GM23338 (cell line): ENCODE results near the gene VILL. TPM values are rescaled to one million over a fixed set of nuclear protein-coding genes. Genes with fewer than 3 reads are reported as not detected.

Experiments
- ATAC-seq: fragments of 200-7000 bp; cut with Tn5 transposase; 3 replicates; pipeline ENCODE4 v1.9.1; 2020
- DNase-seq: peaks from one replicate; pipeline ENCODE4 v3.0.0-alpha.2; 2015; ENCODE audit warnings: low spot score
- H2AFZ ChIP-seq: fragments of 200-600 bp; sonication (generic); 2 replicates; pipeline ENCODE4 v1.8.0; 2016; ENCODE audit warnings: antibody characterized with exemption, mild to moderate bottlenecking, moderate library complexity
- H3F3A ChIP-seq: fragments of 200-600 bp; sonication (generic); replicated peaks from 2 replicates; pipeline ENCODE4 v1.8.0; 2017; ENCODE audit warnings: antibody characterized with exemption, mixed run types, low read depth
- H3K27ac ChIP-seq: fragments of 200-600 bp; sonication (generic); 2 replicates; pipeline ENCODE4 v1.6.1; 2016; ENCODE audit warnings: low read depth
- H3K27me3 ChIP-seq: fragments of 200-600 bp; sonication (generic); 2 replicates; pipeline ENCODE4 v1.8.0; 2016; ENCODE audit warnings: mild to moderate bottlenecking, mixed run types, moderate library complexity; ENCODE audit not compliant: insufficient read depth
- H3K36me3 ChIP-seq: fragments of 200-600 bp; sonication (generic); 2 replicates; pipeline ENCODE4 v1.8.0; 2016; ENCODE audit warnings: mild to moderate bottlenecking; ENCODE audit not compliant: insufficient read depth
- H3K4me1 ChIP-seq: fragments of 200-600 bp; sonication (generic); 2 replicates; pipeline ENCODE4 v1.8.0; 2016; ENCODE audit warnings: mild to moderate bottlenecking, moderate library complexity; ENCODE audit not compliant: insufficient read depth
- H3K4me2 ChIP-seq: fragments of 200-600 bp; sonication (generic); 2 replicates; pipeline ENCODE4 v1.7.1; 2017; ENCODE audit warnings: mixed run types
- H3K4me3 ChIP-seq: fragments of 200-600 bp; sonication (generic); 2 replicates; pipeline ENCODE4 v1.6.1; 2016; ENCODE audit warnings: mixed run types
- H3K79me2 ChIP-seq: fragments of 200-600 bp; sonication (generic); replicated peaks from 2 replicates; pipeline ENCODE4 v1.8.0; 2017; ENCODE audit warnings: mild to moderate bottlenecking; ENCODE audit not compliant: insufficient read depth
- H3K9me2 ChIP-seq: fragments of 200-600 bp; sonication (generic); 2 replicates; pipeline ENCODE4 v1.8.0; 2017; ENCODE audit not compliant: insufficient read depth
- H4K20me1 ChIP-seq: fragments of 200-600 bp; sonication (generic); replicated peaks from 2 replicates; pipeline ENCODE4 v1.8.0; 2017; ENCODE audit warnings: mild to moderate bottlenecking; ENCODE audit not compliant: insufficient read depth
- H3K27ac Mint-ChIP-seq: 2 replicates; pipeline ENCODE4 v1.8.0; 2020; ENCODE audit warnings: inconsistent platforms, mild to moderate bottlenecking, moderate library complexity, mixed read lengths
- H3K27me3 Mint-ChIP-seq: 3 replicates; pipeline ENCODE4 v1.8.0; 2022; ENCODE audit warnings: low read depth, mild to moderate bottlenecking, moderate library complexity, mixed read lengths, inconsistent platforms; ENCODE audit not compliant: insufficient read depth, poor library complexity
- H3K36me3 Mint-ChIP-seq: 3 replicates; pipeline ENCODE4 v1.8.0; 2021; ENCODE audit warnings: low read depth, mild to moderate bottlenecking, inconsistent platforms, moderate library complexity, mixed read lengths
- H3K4me1 Mint-ChIP-seq: 3 replicates; pipeline ENCODE4 v1.8.0; 2020; ENCODE audit warnings: mild to moderate bottlenecking, inconsistent platforms, mixed read lengths
- H3K4me3 Mint-ChIP-seq: 3 replicates; pipeline ENCODE4 v1.8.0; 2021; ENCODE audit warnings: moderate library complexity, mild to moderate bottlenecking, inconsistent platforms, mixed read lengths
- H3K9me3 Mint-ChIP-seq: 3 replicates; pipeline ENCODE4 v1.8.0; 2020; ENCODE audit warnings: moderate library complexity, mild to moderate bottlenecking, inconsistent platforms, mixed read lengths
- CREB1 ChIP-seq: fragments of 250-450 bp; sonication (Bioruptor Pico); IDR thresholded peaks from 2 replicates; pipeline ENCODE4 v1.5.0; 2020; ENCODE audit warnings: low read depth, mild to moderate bottlenecking, moderate library complexity
- EZH2 ChIP-seq: fragments of 200-600 bp; sonication (generic); IDR thresholded peaks from one replicate; pipeline ENCODE4 v1.8.0; 2017; ENCODE audit warnings: antibody characterized with exemption, mild to moderate bottlenecking, low read depth; ENCODE audit not compliant: unreplicated experiment
- EZH2phosphoT487 ChIP-seq: fragments of 200-600 bp; sonication (generic); IDR thresholded peaks from one replicate; pipeline ENCODE4 v1.8.1; 2018; ENCODE audit warnings: antibody characterized with exemption; ENCODE audit not compliant: unreplicated experiment
- JUNB ChIP-seq: IDR thresholded peaks from one replicate; pipeline ENCODE4 v1.6.1; 2016; ENCODE audit warnings: antibody characterized with exemption; ENCODE audit not compliant: unreplicated experiment
- NANOG ChIP-seq: IDR thresholded peaks from 2 replicates; pipeline ENCODE4 v1.6.1; 2016; ENCODE audit warnings: antibody characterized with exemption, borderline replicate concordance
- POLR2AphosphoS5 ChIP-seq: IDR thresholded peaks from 2 replicates; pipeline ENCODE4 v1.6.1; 2016; ENCODE audit warnings: antibody characterized with exemption, low read depth
- STAT1 ChIP-seq: IDR thresholded peaks from one replicate; pipeline ENCODE4 v1.6.1; 2016; ENCODE audit warnings: antibody characterized with exemption; ENCODE audit not compliant: unreplicated experiment
- ZNF114 ChIP-seq: fragments of 250-450 bp; sonication (Bioruptor Pico); IDR thresholded peaks from 2 replicates; pipeline ENCODE4 v1.5.0; 2020; ENCODE audit warnings: mild to moderate bottlenecking, moderate library complexity
- ZNF331 ChIP-seq: fragments of 250-450 bp; sonication (Bioruptor Pico); IDR thresholded peaks from 2 replicates; pipeline ENCODE4 v1.5.0; 2020; ENCODE audit warnings: low read depth, mild to moderate bottlenecking, moderate library complexity
- polyA plus RNA-seq: library from polyadenylated mRNA; unstranded; fragments of >200 nt; fragmentation: Nextera tagmentation; extraction: Ambion mirVana; gene quantifications from 2 replicates; pipeline ENCODE4 v1.2.1, GENCODE V29; 2016
- total RNA-seq: library from RNA; depleted of rRNA; stranded (reverse); fragments of >200 nt; shearing (Covaris generic); gene quantifications from 2 replicates; pipeline ENCODE4 v1.2.3, GENCODE V29; 2014
- TF ChIP-seq, protein P1 (sequence below): fragments of 250-450 bp; sonication (Bioruptor Pico); IDR thresholded peaks from 2 replicates; pipeline ENCODE4 v1.5.0; 2020; ENCODE audit warnings: mild to moderate bottlenecking, moderate library complexity
- TF ChIP-seq, protein P2 (sequence below): IDR thresholded peaks from 2 replicates; pipeline ENCODE4 v1.6.1; 2016; ENCODE audit warnings: antibody characterized with exemption
- TF ChIP-seq, protein P3 (sequence below): IDR thresholded peaks from one replicate; pipeline ENCODE4 v1.6.1; 2018; ENCODE audit warnings: antibody characterized with exemption; ENCODE audit not compliant: unreplicated experiment
- TF ChIP-seq, protein P4 (sequence below), 2 experiments: fragments of 200-600 bp in 1 of 2; sonication (generic) in 1 of 2; conservative IDR thresholded peaks; 2 replicates each; pipeline versions ENCODE4 v1.5.1 to v1.6.1; 2016 to 2017; ENCODE audit warnings: antibody characterized with exemption in 2 of 2, low read depth in 2 of 2, mild to moderate bottlenecking in 2 of 2, moderate library complexity in 1 of 2

VILL gene
- total and polyA plus RNA-seq, 2 experiments from 2014 or later, result 2.7 to 9.8 TPM

DNA sequence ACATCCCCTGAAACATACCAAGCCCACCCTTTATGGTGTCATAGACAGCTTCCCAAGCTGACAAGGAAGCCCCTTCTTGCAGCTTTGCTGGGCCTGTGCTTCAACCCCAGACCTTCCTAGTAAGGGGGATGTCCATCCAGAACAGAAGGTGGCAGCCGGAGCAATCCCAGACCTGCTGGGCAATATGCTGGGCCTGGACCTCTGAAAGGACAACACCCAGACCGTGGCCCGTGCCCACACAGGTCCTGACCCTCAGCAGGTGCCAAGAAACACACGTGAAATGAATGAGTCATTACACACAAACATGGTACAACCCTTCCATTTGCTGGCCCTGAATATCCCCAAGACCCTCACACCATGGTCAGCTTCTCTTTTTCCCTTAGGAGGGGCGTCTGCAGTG lies 19.8 kb upstream of the VILL start:
- Histone ChIP-seq H4K20me1 (no peaks in the 10 kb centered on the region), H3K4me2 (no peak overlapping the region), H3K27me3 (no peaks in the 10 kb centered on the region), H3K27ac (no peak overlapping the region), H3K9me2 (no peaks in the 10 kb centered on the region), H2AFZ (no peak overlapping the region), H3K79me2 (no peaks in the 10 kb centered on the region), H3F3A (no peaks in the 10 kb centered on the region), H3K4me3 (no peak overlapping the region), H3K36me3 (peaks cover 4% of the 10 kb centered on the region; the same call in 1 of the 2 replicates), H3K4me1 (0 out of 2 replicates have a peak, but pooled peaks cover 10% of the 10 kb centered on the region)
- Mint-ChIP-seq H3K36me3 (peaks cover 9% of the 10 kb centered on the region), H3K4me3 (no peak overlapping the region), H3K4me1 (peaks cover 33% of the 10 kb centered on the region), H3K9me3 (no peaks in the 10 kb centered on the region), H3K27ac (no peak overlapping the region), H3K27me3 (peaks cover 2% of the 10 kb centered on the region)
- TF ChIP-seq, protein P1, sequence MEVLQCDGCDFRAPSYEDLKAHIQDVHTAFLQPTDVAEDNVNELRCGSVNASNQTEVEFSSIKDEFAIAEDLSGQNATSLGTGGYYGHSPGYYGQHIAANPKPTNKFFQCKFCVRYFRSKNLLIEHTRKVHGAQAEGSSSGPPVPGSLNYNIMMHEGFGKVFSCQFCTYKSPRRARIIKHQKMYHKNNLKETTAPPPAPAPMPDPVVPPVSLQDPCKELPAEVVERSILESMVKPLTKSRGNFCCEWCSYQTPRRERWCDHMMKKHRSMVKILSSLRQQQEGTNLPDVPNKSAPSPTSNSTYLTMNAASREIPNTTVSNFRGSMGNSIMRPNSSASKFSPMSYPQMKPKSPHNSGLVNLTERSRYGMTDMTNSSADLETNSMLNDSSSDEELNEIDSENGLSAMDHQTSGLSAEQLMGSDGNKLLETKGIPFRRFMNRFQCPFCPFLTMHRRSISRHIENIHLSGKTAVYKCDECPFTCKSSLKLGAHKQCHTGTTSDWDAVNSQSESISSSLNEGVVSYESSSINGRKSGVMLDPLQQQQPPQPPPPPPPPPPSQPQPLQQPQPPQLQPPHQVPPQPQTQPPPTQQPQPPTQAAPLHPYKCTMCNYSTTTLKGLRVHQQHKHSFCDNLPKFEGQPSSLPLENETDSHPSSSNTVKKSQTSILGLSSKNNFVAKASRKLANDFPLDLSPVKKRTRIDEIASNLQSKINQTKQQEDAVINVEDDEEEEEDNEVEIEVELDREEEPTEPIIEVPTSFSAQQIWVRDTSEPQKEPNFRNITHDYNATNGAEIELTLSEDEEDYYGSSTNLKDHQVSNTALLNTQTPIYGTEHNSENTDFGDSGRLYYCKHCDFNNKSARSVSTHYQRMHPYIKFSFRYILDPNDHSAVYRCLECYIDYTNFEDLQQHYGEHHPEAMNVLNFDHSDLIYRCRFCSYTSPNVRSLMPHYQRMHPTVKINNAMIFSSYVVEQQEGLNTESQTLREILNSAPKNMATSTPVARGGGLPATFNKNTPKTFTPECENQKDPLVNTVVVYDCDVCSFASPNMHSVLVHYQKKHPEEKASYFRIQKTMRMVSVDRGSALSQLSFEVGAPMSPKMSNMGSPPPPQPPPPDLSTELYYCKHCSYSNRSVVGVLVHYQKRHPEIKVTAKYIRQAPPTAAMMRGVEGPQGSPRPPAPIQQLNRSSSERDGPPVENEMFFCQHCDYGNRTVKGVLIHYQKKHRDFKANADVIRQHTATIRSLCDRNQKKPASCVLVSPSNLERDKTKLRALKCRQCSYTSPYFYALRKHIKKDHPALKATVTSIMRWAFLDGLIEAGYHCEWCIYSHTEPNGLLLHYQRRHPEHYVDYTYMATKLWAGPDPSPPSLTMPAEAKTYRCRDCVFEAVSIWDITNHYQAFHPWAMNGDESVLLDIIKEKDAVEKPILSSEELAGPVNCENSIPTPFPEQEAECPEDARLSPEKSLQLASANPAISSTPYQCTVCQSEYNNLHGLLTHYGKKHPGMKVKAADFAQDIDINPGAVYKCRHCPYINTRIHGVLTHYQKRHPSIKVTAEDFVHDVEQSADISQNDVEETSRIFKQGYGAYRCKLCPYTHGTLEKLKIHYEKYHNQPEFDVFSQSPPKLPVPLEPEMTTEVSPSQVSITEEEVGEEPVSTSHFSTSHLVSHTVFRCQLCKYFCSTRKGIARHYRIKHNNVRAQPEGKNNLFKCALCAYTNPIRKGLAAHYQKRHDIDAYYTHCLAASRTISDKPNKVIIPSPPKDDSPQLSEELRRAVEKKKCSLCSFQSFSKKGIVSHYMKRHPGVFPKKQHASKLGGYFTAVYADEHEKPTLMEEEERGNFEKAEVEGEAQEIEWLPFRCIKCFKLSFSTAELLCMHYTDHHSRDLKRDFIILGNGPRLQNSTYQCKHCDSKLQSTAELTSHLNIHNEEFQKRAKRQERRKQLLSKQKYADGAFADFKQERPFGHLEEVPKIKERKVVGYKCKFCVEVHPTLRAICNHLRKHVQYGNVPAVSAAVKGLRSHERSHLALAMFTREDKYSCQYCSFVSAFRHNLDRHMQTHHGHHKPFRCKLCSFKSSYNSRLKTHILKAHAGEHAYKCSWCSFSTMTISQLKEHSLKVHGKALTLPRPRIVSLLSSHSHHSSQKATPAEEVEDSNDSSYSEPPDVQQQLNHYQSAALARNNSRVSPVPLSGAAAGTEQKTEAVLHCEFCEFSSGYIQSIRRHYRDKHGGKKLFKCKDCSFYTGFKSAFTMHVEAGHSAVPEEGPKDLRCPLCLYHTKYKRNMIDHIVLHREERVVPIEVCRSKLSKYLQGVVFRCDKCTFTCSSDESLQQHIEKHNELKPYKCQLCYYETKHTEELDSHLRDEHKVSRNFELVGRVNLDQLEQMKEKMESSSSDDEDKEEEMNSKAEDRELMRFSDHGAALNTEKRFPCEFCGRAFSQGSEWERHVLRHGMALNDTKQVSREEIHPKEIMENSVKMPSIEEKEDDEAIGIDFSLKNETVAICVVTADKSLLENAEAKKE (CRISPR knock-in tag), result no peak
- no peak for TF ChIP-seq ZNF114 (CRISPR knock-in tag)
- no peak for TF ChIP-seq EZH2
- no peak for TF ChIP-seq STAT1
- no peak for TF ChIP-seq NANOG
- TF ChIP-seq CREB1, result no peak
- TF ChIP-seq, protein P2, sequence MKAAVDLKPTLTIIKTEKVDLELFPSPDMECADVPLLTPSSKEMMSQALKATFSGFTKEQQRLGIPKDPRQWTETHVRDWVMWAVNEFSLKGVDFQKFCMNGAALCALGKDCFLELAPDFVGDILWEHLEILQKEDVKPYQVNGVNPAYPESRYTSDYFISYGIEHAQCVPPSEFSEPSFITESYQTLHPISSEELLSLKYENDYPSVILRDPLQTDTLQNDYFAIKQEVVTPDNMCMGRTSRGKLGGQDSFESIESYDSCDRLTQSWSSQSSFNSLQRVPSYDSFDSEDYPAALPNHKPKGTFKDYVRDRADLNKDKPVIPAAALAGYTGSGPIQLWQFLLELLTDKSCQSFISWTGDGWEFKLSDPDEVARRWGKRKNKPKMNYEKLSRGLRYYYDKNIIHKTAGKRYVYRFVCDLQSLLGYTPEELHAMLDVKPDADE, result no peak
- TF ChIP-seq EZH2phosphoT487, result no peak
- TF ChIP-seq, protein P3, sequence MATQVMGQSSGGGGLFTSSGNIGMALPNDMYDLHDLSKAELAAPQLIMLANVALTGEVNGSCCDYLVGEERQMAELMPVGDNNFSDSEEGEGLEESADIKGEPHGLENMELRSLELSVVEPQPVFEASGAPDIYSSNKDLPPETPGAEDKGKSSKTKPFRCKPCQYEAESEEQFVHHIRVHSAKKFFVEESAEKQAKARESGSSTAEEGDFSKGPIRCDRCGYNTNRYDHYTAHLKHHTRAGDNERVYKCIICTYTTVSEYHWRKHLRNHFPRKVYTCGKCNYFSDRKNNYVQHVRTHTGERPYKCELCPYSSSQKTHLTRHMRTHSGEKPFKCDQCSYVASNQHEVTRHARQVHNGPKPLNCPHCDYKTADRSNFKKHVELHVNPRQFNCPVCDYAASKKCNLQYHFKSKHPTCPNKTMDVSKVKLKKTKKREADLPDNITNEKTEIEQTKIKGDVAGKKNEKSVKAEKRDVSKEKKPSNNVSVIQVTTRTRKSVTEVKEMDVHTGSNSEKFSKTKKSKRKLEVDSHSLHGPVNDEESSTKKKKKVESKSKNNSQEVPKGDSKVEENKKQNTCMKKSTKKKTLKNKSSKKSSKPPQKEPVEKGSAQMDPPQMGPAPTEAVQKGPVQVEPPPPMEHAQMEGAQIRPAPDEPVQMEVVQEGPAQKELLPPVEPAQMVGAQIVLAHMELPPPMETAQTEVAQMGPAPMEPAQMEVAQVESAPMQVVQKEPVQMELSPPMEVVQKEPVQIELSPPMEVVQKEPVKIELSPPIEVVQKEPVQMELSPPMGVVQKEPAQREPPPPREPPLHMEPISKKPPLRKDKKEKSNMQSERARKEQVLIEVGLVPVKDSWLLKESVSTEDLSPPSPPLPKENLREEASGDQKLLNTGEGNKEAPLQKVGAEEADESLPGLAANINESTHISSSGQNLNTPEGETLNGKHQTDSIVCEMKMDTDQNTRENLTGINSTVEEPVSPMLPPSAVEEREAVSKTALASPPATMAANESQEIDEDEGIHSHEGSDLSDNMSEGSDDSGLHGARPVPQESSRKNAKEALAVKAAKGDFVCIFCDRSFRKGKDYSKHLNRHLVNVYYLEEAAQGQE, result no peak
- TF ChIP-seq, protein P4, sequence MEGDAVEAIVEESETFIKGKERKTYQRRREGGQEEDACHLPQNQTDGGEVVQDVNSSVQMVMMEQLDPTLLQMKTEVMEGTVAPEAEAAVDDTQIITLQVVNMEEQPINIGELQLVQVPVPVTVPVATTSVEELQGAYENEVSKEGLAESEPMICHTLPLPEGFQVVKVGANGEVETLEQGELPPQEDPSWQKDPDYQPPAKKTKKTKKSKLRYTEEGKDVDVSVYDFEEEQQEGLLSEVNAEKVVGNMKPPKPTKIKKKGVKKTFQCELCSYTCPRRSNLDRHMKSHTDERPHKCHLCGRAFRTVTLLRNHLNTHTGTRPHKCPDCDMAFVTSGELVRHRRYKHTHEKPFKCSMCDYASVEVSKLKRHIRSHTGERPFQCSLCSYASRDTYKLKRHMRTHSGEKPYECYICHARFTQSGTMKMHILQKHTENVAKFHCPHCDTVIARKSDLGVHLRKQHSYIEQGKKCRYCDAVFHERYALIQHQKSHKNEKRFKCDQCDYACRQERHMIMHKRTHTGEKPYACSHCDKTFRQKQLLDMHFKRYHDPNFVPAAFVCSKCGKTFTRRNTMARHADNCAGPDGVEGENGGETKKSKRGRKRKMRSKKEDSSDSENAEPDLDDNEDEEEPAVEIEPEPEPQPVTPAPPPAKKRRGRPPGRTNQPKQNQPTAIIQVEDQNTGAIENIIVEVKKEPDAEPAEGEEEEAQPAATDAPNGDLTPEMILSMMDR (conservative IDR thresholded peaks at IDR 0.05; ENCODE audit: low read depth in 2 of 2), result no peak
- no peak for TF ChIP-seq ZNF331 (CRISPR knock-in tag)
- TF ChIP-seq JUNB, result no peak
- TF ChIP-seq POLR2AphosphoS5, result no peak
- no peak for DNase-seq
- ATAC-seq, result no peak
